RPMI7951 (cell line): Measurements from ENCODE around the gene GJB3. TPM values are rescaled to one million over a fixed set of nuclear protein-coding genes. Genes with fewer than 3 reads are reported as not detected.
"Not testable (repeated sequence)": the region's sequence is repeated elsewhere in the genome, so short reads cannot be mapped to it uniquely, and the experiment has no call there.

Source experiments
- DNase-seq: peaks from one replicate; pipeline ENCODE4 v3.0.0-alpha.2; 2012; ENCODE audit warnings: low read depth
- total RNA-seq: library from RNA; depleted of rRNA; stranded (reverse); fragments of >200 nt; shearing (Covaris generic); gene quantifications from 2 replicates; pipeline ENCODE4 v1.2.3, GENCODE V29; 2014

Gene GJB3
- total RNA-seq, 1 experiment from 2014 or later, result not detected

GRCh38 chr1:34785231-34785874 lies 4.3 kb downstream of the GJB3 start:
- DNase-seq, result no peak

DNA sequence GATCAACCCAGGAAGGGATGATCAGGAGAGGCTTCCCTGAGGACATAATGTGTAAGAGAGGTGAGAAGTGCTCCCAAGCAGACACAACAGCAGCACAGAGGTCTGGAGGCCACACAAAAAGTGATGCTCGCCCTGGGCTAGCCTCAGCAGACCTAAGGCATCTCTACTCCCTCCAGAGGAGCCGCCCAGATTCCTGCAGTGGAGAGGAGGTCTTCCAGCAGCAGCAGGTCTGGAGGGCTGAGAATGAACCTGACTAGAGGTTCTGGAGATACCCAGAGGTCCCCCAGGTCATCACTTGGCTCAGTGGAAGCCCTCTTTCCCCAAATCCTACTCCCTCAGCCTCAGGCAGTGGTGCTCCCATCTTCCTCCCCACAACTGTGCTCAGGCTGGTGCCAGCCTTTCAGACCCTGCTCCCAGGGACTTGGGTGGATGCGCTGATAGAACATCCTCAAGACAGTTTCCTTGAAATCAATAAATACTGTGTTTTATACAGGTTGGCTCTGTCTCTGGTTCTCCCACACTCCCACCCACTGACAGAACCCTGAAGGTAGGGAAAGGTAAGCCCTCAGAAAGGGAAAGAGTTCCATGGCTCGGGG lies 5.0 kb downstream of the GJB3 start:
- no peak for DNase-seq

DNA sequence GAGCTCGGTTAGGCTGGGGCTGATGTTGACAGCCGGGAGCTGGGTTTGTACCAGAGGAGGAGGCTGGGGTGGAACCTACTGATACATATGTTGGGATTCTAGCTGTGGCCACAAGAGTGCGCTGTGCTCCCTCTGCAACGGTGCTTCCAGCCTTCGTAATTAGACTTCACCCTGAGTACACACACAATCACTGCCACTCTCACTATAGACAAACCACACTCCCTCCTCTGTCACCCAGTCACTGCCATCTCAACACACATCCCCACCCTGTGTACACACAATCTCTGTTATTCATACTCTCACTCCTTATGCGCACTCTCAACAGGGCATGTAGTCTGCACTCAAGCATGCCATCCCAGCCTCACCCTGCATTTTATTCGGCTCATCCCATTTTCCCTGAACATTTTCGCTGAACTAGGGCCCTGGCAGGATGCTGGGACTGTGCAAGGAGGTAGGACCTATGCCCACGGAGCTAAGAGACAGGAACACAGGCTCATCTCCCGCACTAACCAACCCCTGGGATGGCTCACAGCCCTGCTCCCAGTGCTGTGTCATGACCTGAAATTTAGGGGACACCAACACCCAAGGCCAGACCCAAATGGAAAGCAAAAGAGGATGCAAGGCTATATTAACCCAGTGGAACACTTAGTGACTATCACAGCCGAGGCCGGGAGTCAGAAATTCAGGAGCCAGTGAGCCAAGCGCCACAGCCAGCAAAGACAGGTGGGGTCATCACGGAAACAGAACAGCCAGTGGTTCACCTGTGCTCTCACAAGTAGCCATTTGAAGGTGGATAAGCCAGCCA lies 5.7 kb downstream of the GJB3 start:
- DNase-seq, result peak; percentile 62

GRCh38 chr1:34787461-34788420 lies 6.7 kb downstream of the GJB3 start:
- DNase-seq, result peak; percentile 18

- DNase-seq, result no peak
Measured at GRCh38 chr1:34790985-34791384, 10.0 kb downstream of the GJB3 start.

DNA sequence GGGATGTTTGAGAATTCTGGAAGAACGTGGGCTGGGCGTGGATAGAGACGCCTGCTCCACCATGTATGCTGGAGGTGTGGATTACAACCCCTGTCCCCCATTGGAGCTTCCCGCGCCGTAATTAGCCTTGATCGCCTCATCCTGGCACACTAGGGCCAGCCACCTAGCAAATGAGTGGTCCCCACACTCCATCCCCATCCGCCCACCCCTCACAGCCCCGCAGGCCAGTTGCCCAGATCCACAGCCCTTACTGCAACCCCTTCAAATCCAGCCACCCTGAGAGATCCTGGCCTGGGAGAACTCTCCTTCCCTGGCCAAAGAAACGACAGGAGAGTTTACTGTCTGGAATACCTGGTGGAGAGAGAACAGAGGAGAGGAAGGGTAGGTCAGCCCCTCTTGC lies 11.4 kb downstream of the GJB3 start:
- no peak for DNase-seq

- no peak for DNase-seq
Measured at GRCh38 chr1:34792868-34793727, 12.1 kb downstream of the GJB3 start, which contains the start of gene GJA4. TSS of gene GJA4 (plus strand) at chr1:34792999. CDS start at chr1:34794214, 1,215 bp downstream.

- DNase-seq, result no peak
Measured at GRCh38 chr1:34794001-34794789, 13.2 kb downstream of the GJB3 start.

DNA sequence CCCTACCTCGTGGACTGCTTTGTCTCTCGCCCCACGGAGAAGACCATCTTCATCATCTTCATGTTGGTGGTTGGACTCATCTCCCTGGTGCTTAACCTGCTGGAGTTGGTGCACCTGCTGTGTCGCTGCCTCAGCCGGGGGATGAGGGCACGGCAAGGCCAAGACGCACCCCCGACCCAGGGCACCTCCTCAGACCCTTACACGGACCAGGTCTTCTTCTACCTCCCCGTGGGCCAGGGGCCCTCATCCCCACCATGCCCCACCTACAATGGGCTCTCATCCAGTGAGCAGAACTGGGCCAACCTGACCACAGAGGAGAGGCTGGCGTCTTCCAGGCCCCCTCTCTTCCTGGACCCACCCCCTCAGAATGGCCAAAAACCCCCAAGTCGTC lies 13.8 kb downstream of the GJB3 start:
- no peak for DNase-seq

- DNase-seq, result no peak
Measured at GRCh38 chr1:34795916-34796315, 14.9 kb downstream of the GJB3 start.

DNA sequence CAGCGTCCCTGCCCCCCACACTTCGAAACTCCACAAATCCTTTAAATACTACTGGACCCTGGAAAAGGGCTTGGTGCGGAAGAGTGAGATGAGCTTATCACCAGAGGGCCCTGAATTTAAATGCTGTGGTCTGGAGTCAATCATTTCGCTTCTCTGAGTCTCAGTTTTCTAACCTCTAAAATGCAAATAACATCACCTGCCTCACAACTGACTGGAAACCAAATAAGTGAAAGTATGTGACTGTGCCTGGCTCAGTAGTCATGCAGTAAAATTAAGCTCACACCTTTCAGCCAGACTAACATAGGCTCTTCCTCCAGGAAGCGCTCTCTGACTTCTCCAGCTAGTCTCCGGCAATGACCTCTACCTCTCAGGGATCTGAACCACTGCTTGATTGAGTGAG lies 16.0 kb downstream of the GJB3 start:
- no peak for DNase-seq

DNA sequence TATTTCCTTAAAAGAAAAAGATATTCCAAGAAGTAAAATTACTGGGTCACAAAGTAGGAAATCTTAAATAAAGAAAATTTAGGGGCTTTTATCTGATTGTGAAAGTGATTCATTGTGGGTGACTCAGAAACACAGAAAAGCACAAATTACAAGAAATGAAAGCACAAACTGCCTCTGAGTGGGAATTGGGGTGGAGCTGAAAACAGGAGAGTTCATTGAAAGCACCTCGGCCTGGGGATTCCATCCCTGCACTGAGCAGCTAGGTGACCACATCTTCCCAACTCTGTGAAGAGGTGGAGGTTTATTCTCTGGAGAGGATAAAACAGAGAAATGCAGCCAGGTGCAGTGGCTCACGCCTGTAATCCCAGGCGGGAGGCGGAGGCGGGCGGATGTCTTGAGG lies 19.2 kb downstream of the GJB3 start:
- DNase-seq, result peak; percentile 46

- DNase-seq, result no peak
Measured at GRCh38 chr1:34803770-34804169, 22.8 kb downstream of the GJB3 start.

- no peak for DNase-seq
Measured at GRCh38 chr1:34806396-34806795, 25.4 kb downstream of the GJB3 start.

DNA sequence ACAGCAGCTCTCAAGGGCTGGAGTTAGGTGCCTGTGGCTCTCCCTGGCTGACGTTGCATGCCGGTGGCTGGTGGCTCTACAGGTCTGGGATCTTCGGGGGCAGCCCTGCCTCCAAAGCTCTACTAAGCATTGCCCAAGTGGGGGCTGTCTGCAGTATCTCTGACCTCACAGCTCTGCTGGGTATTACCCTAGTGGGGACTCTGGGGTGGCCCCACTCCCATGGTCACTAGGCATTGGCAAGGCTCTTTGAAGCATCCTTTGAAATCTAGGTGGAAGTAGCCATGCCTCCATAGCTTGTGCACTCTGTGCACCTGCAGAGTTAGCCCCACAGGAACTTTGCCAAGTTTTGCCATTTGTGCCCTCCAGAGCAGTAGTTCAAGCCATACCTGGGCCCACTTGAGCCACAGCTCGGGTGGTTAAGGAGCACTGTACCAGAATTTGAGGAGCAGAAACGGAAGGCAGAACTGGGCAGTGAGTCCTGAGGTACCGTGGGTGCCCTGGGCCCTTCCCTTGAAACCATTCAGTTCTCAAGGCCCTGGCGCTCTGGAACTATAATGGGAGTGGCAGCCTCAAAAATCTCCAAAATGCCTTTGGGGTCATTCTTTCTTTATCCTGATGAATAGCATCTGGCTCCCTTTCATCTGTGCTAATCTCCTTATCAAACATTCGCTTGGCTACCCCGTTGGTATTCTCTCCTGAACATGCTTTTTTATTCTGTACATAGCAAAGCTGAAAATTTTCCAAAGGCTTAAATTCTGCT lies 27.2 kb downstream of the GJB3 start:
- DNase-seq, result peak; percentile 22

- not testable (repeated sequence) for DNase-seq
Measured at GRCh38 chr1:34810781-34811180, 29.8 kb downstream of the GJB3 start.

DNA sequence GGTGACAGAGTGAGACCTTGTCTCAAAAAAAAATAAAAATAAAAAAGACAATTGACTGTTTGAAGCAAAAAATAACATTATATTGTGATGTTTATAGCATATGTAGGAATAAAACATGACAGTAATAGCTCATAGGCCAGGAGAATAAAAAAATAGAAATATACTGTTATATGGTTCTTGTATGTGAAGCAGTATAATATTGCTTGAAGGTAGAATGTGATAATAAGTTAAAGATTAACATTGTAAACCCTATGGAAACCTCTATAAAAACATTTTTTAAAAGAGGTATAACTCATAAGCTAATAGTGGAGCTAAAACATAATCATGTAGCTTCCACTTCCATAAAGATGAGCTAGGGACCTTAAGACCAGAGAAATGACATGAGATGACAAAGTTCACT lies 35.3 kb downstream of the GJB3 start:
- DNase-seq, result no peak

- DNase-seq, result no peak
Measured at GRCh38 chr1:34816778-34817177, 35.8 kb downstream of the GJB3 start.

DNA sequence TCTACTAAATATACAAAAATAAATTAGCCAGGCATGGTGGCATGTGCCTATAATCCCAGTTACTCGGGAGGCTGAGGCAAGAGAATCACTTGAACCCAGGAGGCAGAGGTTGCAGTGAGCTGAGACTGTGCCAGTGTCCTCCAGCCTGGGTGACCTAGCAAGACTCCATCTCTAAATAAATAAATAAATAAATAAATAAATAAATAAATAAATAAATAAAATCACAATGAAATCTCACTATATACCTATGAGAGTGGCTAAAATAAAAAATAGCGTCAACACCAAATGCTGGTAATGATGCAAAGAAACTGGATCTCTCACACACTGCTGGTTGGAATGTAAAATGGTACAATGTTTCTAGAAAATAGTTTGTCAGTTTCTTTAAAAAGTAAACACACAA lies 37.8 kb downstream of the GJB3 start:
- DNase-seq, result not testable (repeated sequence)
